HCT116 (cell line): ENCODE data around the gene FALEC. TPM values are rescaled to one million over a fixed set of nuclear protein-coding genes. Genes with fewer than 3 reads are reported as not detected.

Experiments
- ATAC-seq: fragments of 200-7000 bp; cut with Tn5 transposase; 2 replicates; pipeline ENCODE4 v1.9.1; 2020; ENCODE audit warnings: mild to moderate bottlenecking, moderate library complexity
- BruUV-seq: library from RNA; stranded (reverse); fragments of 400-500 nt; replicated peaks from 2 replicates; lab custom pipeline; 2021; lab: Mats Ljungman, UMichigan
- CTCF ChIA-PET: fragments of 300-600 bp; sonication (Branson Sonifier 250); formaldehyde crosslinking; loops from one replicate; lab custom pipeline; 2021; ENCODE audit warnings: antibody characterized with exemption; lab: Charles Lee
- POLR2A ChIA-PET: fragments of 300-600, 350-600 bp; sonication (Branson Sonifier 250); formaldehyde crosslinking; loops from one replicate; lab custom pipeline; 2021; ENCODE audit warnings: antibody characterized with exemption; lab: Charles Lee
- RAD21 ChIA-PET, 2 experiments: fragments of 300-600 bp; sonication (Branson Sonifier 250); formaldehyde crosslinking; loops; one replicate each; lab custom pipeline; 2023; ENCODE audit warnings: low total read pairs in 2 of 2; ENCODE audit not compliant: uncharacterized antibody in 2 of 2, unreplicated experiment in 2 of 2, low non-redundant PET in 1 of 2; lab: Charles Lee
- DNase-seq: peaks from one replicate; pipeline ENCODE4 v3.0.0-alpha.2; 2010; ENCODE audit warnings: low read depth, low spot score
- H2AFZ ChIP-seq: fragments of 200-600 bp; shearing (Covaris generic), sonication (generic); 2 replicates; pipeline ENCODE4 v1.6.1; 2017; ENCODE audit warnings: low read depth, mixed run types, mixed read lengths, antibody characterized with exemption, low read length; ENCODE audit not compliant: poor library complexity, severe bottlenecking
- H3K27ac ChIP-seq: 2 replicates; pipeline ENCODE4 v1.5.1; 2012; ENCODE audit warnings: low read depth, low read length
- H3K27me3 ChIP-seq: fragments of 200-600 bp; sonication (generic); 2 replicates; pipeline ENCODE4 v1.6.1; 2016; ENCODE audit warnings: mixed run types, low read length, mixed read lengths; ENCODE audit not compliant: insufficient read depth
- H3K36me3 ChIP-seq, 2 experiments: fragments of 200-500 bp in 1 of 2; fragments of 200-600 bp in 1 of 2; sonication (Bioruptor generic) in 1 of 2; sonication (generic) in 1 of 2; 2 replicates each; pipeline versions ENCODE4 v1.5.1 to v1.6.1; 2014 to 2016; ENCODE audit warnings: low read length in 2 of 2, inconsistent platforms in 1 of 2, mixed read lengths in 1 of 2, mixed run types in 1 of 2; ENCODE audit not compliant: insufficient read depth in 2 of 2, control insufficient read depth in 1 of 2
- H3K4me1 ChIP-seq, 2 experiments: fragments of 200-600 bp in 1 of 2; sonication (generic) in 1 of 2; 2 replicates each; pipeline versions ENCODE4 v1.5.1 to v1.6.1; 2012 to 2017; ENCODE audit warnings: low read length in 2 of 2, inconsistent platforms in 1 of 2, mild to moderate bottlenecking in 1 of 2, mixed read lengths in 1 of 2, mixed run types in 1 of 2, moderate library complexity in 1 of 2; ENCODE audit not compliant: insufficient read depth in 2 of 2, control insufficient read depth in 1 of 2
- H3K4me2 ChIP-seq: fragments of 200-600 bp; sonication (generic); 2 replicates; pipeline ENCODE4 v1.6.1; 2017; ENCODE audit warnings: mixed run types, low read length, mixed read lengths
- H3K4me3 ChIP-seq, 2 experiments: fragments of 200-600 bp in 1 of 2; sonication (generic) in 1 of 2; replicated peaks in 1 of 2; 2 replicates each; pipeline ENCODE4 v1.5.1; 2011 to 2016; ENCODE audit warnings: low read length in 2 of 2, control low read depth in 1 of 2, low read depth in 1 of 2, mild to moderate bottlenecking in 1 of 2, mixed read lengths in 1 of 2, mixed run types in 1 of 2
- H3K79me2 ChIP-seq: fragments of 200-600 bp; sonication (generic); 2 replicates; pipeline ENCODE4 v1.6.1; 2017; ENCODE audit warnings: mild to moderate bottlenecking, mixed run types, low read length, moderate library complexity, mixed read lengths; ENCODE audit not compliant: insufficient read depth
- H3K9ac ChIP-seq: fragments of 200-600 bp; sonication (generic); 2 replicates; pipeline ENCODE4 v1.6.1; 2016; ENCODE audit warnings: low read length, mixed read lengths
- H3K9me2 ChIP-seq: fragments of 200-600 bp; sonication (generic), shearing (Covaris generic); 2 replicates; pipeline ENCODE4 v1.6.1; 2017; ENCODE audit warnings: mixed run types, mild to moderate bottlenecking, moderate library complexity; ENCODE audit not compliant: insufficient read depth
- H3K9me3 ChIP-seq, 2 experiments: fragments of 200-500 bp in 1 of 2; fragments of 200-600 bp in 1 of 2; sonication (Bioruptor generic) in 1 of 2; sonication (generic) in 1 of 2; 2 replicates each; pipeline ENCODE4 v1.6.1; 2014 to 2017; ENCODE audit warnings: low read length in 2 of 2, mixed read lengths in 2 of 2, inconsistent platforms in 1 of 2, low read depth in 1 of 2, mild to moderate bottlenecking in 1 of 2, mixed run types in 1 of 2, moderate library complexity in 1 of 2; ENCODE audit not compliant: control insufficient read depth in 1 of 2, insufficient read depth in 1 of 2
- H4K20me1 ChIP-seq: fragments of 200-600 bp; sonication (generic), shearing (Covaris generic); 2 replicates; pipeline ENCODE4 v1.6.1; 2017; ENCODE audit warnings: mixed run types, mild to moderate bottlenecking, moderate library complexity; ENCODE audit not compliant: insufficient read depth
- CEBPB ChIP-seq: IDR thresholded peaks from 2 replicates; pipeline ENCODE4 v1.6.1; 2012; ENCODE audit warnings: low read depth
- EGR1 ChIP-seq: IDR thresholded peaks from 2 replicates; pipeline ENCODE4 v1.6.1; 2012; ENCODE audit warnings: low read depth
- EZH2phosphoT487 ChIP-seq: fragments of 200-600 bp; IDR thresholded peaks from 2 replicates; pipeline ENCODE4 v1.6.1; 2018; ENCODE audit warnings: antibody characterized with exemption, borderline replicate concordance
- FOSL1 ChIP-seq: IDR thresholded peaks from 2 replicates; pipeline ENCODE4 v1.6.1; 2012; ENCODE audit warnings: low read depth
- JUND ChIP-seq: IDR thresholded peaks from 2 replicates; pipeline ENCODE4 v1.6.1; 2012
- POLR2A ChIP-seq: IDR thresholded peaks from 2 replicates; pipeline ENCODE4 v1.7.0; 2011; ENCODE audit warnings: borderline replicate concordance; ENCODE audit not compliant: insufficient read depth, insufficient read length; ENCODE audit errors: extremely low read depth
- POLR2AphosphoS5 ChIP-seq: IDR thresholded peaks from 2 replicates; pipeline ENCODE4 v1.6.1; 2011; ENCODE audit warnings: mild to moderate bottlenecking, low read depth, low read length, moderate library complexity
- RAD21 ChIP-seq: IDR thresholded peaks from 2 replicates; pipeline ENCODE4 v1.6.1; 2012; ENCODE audit warnings: low read depth, mild to moderate bottlenecking
- REST ChIP-seq: IDR thresholded peaks from 2 replicates; pipeline ENCODE4 v1.6.1; 2012; ENCODE audit warnings: low read depth
- SIN3A ChIP-seq: IDR thresholded peaks from 2 replicates; pipeline ENCODE4 v1.6.1; 2012; ENCODE audit warnings: low read depth
- SP1 ChIP-seq: IDR thresholded peaks from 2 replicates; pipeline ENCODE4 v1.6.1; 2012; ENCODE audit warnings: low read depth
- TCF7L2 ChIP-seq: IDR thresholded peaks from 2 replicates; pipeline ENCODE4 v1.7.0; 2011; ENCODE audit warnings: borderline replicate concordance, inconsistent platforms; ENCODE audit not compliant: insufficient read depth, insufficient read length; ENCODE audit errors: extremely low read depth
- YY1 ChIP-seq: IDR thresholded peaks from 2 replicates; pipeline ENCODE4 v1.6.1; 2011; ENCODE audit warnings: low read length, low read depth, moderate library complexity, mild to moderate bottlenecking; ENCODE audit not compliant: insufficient replicate concordance; ENCODE audit errors: extremely low read depth
- ZFX ChIP-seq: fragments of 450-650 bp; IDR thresholded peaks from 2 replicates; pipeline ENCODE4 v1.6.1; 2017
- intact Hi-C: fragments of 100-400 bp; cut with micrococcal nuclease; formaldehyde crosslinking; loops from 2 replicates; pipeline ENCODE4 v1.10.0; 2022
- total RNA-seq: library from RNA; stranded (reverse); gene quantifications from one replicate; pipeline ENCODE4 v1.2.1, GENCODE V29; 2021; ENCODE audit not compliant: unreplicated experiment
- TF ChIP-seq, protein P1 (sequence below): IDR thresholded peaks from 2 replicates; pipeline ENCODE4 v1.6.1; 2011; ENCODE audit warnings: mild to moderate bottlenecking, low read length, moderate library complexity; ENCODE audit not compliant: insufficient replicate concordance; ENCODE audit errors: extremely low read depth
- TF ChIP-seq, protein P2 (sequence below), 3 experiments: fragments of 200-600 bp in 1 of 3; sonication (generic) in 1 of 3; IDR thresholded peaks in 2 of 3; conservative IDR thresholded peaks in 1 of 3; 2 replicates each; pipeline ENCODE4 v1.5.1; 2012 to 2017; ENCODE audit warnings: low read depth in 2 of 3, low read length in 2 of 3, antibody characterized with exemption in 1 of 3, borderline replicate concordance in 1 of 3, control low read depth in 1 of 3, mild to moderate bottlenecking in 1 of 3, mixed read lengths in 1 of 3, mixed run types in 1 of 3, moderate library complexity in 1 of 3; ENCODE audit not compliant: insufficient read depth in 1 of 3
- TF ChIP-seq, protein P3 (sequence below): IDR thresholded peaks from 2 replicates; pipeline ENCODE4 v1.6.1; 2012
- TF ChIP-seq, protein P4 (sequence below): IDR thresholded peaks from 2 replicates; pipeline ENCODE4 v1.6.1; 2012

The FALEC gene
- total RNA-seq, 1 experiment from 2014 or later = 0.59 TPM

DNA sequence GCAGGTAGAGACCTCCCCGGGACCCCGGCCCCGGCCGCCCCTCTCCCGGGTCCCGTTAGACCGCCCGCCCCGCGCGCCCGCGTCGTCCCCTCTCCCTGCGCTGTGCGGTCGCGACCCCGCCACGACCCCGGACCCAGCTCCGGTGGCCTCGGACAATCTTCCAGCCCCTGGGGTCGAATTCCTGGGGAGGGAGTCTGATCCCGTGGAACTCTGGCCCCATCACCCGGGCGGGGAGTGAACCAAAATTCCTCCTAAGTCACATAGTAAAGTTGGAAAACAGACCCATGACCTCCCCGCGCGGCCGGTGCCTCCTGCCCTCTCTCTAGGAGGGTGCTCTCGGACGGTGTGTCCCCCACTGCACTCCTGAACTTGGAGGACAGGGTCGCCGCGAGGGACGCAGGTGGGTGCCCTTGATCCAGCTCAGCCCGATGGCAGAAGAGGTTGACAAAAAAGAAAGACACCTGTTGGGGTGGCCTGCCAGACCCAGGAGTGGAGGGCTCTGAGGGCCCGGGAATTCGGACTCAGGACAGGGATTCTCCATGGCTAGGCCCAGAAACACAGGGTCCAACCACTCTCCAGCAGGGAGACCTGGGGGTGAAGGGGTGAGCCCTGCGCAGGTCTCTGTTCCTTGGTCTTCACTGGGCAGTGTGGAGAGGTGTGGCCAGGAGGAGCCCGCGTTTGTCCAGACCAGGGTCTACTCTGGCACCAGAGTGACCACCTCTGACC lies 34.1 kb downstream of the FALEC start:
- no peaks in the 10 kb centered on the region for H4K20me1 ChIP-seq
- H3K27ac ChIP-seq = no peak overlapping the region; the same call in 1 of the 2 replicates
- no peaks in the 10 kb centered on the region for H3K79me2 ChIP-seq
- no peaks in the 10 kb centered on the region for H3K9me2 ChIP-seq
- peak overlapping the region; percentile 74 for H3K4me2 ChIP-seq
- ChIA-PET RAD21 (interaction anchor here in 1 of 2 experiments (0.6 kb wide), 1 partner anchor 55 kb away, joined by 3 read pairs; no protein-coding TSS in a partner anchor), CTCF (interaction anchor here (2.1 to 4.8 kb wide), 2 partner anchors 11 to 17 kb away, joined by 8 to 35 read pairs; no protein-coding TSS in a partner anchor), POLR2A (interaction anchor here (0.6 kb wide), 1 partner anchor 647 kb away, joined by 3 read pairs; no protein-coding TSS in a partner anchor)
- ATAC-seq = no peak; the same call in 1 of the 2 replicates
- BruUV-seq = no TSS peak
- no peak overlapping the region for H2AFZ ChIP-seq
- no peaks in the 10 kb centered on the region for H3K27me3 ChIP-seq
- no peaks in the 10 kb centered on the region for H3K9me3 ChIP-seq
- peak overlapping the region; percentile 22 to 49 for H3K4me3 ChIP-seq
- peaks cover 10 to 30% of the 10 kb centered on the region in 2 experiments; a peak in 3 of 4 replicates for H3K4me1 ChIP-seq
- H3K9ac ChIP-seq = peak overlapping the region; percentile 50
- H3K36me3 ChIP-seq = no peaks in the 10 kb centered on the region
- intact Hi-C loops = no loop called here
- TF ChIP-seq POLR2AphosphoS5 = no peak
- TF ChIP-seq, protein P1, sequence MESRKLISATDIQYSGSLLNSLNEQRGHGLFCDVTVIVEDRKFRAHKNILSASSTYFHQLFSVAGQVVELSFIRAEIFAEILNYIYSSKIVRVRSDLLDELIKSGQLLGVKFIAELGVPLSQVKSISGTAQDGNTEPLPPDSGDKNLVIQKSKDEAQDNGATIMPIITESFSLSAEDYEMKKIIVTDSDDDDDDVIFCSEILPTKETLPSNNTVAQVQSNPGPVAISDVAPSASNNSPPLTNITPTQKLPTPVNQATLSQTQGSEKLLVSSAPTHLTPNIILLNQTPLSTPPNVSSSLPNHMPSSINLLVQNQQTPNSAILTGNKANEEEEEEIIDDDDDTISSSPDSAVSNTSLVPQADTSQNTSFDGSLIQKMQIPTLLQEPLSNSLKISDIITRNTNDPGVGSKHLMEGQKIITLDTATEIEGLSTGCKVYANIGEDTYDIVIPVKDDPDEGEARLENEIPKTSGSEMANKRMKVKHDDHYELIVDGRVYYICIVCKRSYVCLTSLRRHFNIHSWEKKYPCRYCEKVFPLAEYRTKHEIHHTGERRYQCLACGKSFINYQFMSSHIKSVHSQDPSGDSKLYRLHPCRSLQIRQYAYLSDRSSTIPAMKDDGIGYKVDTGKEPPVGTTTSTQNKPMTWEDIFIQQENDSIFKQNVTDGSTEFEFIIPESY = no peak
- TF ChIP-seq SIN3A = no peak
- TF ChIP-seq REST = no peak
- TF ChIP-seq CEBPB = no peak
- TF ChIP-seq EZH2phosphoT487 = no peak
- no peak for TF ChIP-seq POLR2A
- TF ChIP-seq RAD21 = no peak
- TF ChIP-seq JUND = no peak
- TF ChIP-seq, protein P2, sequence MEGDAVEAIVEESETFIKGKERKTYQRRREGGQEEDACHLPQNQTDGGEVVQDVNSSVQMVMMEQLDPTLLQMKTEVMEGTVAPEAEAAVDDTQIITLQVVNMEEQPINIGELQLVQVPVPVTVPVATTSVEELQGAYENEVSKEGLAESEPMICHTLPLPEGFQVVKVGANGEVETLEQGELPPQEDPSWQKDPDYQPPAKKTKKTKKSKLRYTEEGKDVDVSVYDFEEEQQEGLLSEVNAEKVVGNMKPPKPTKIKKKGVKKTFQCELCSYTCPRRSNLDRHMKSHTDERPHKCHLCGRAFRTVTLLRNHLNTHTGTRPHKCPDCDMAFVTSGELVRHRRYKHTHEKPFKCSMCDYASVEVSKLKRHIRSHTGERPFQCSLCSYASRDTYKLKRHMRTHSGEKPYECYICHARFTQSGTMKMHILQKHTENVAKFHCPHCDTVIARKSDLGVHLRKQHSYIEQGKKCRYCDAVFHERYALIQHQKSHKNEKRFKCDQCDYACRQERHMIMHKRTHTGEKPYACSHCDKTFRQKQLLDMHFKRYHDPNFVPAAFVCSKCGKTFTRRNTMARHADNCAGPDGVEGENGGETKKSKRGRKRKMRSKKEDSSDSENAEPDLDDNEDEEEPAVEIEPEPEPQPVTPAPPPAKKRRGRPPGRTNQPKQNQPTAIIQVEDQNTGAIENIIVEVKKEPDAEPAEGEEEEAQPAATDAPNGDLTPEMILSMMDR (IDR thresholded peaks at IDR 0.05 in 2 of 3, conservative IDR thresholded peaks at IDR 0.05 in 1 of 3; ENCODE audit: borderline replicate concordance in 1 of 3, insufficient read depth in 1 of 3, low read depth in 2 of 3, low read length in 2 of 3) = no peak
- TF ChIP-seq, protein P3, sequence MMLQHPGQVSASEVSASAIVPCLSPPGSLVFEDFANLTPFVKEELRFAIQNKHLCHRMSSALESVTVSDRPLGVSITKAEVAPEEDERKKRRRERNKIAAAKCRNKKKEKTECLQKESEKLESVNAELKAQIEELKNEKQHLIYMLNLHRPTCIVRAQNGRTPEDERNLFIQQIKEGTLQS = no peak
- TF ChIP-seq EGR1 = no peak
- no peak for TF ChIP-seq ZFX
- TF ChIP-seq FOSL1 = no peak
- TF ChIP-seq SP1 = no peak
- no peak for TF ChIP-seq YY1
- TF ChIP-seq, protein P4, sequence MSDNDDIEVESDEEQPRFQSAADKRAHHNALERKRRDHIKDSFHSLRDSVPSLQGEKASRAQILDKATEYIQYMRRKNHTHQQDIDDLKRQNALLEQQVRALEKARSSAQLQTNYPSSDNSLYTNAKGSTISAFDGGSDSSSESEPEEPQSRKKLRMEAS = no peak
- TF ChIP-seq TCF7L2 = no peak
- DNase-seq = no peak
